HepG2 (cell line): ENCODE measurements around the gene C16orf95. TPM values are rescaled to one million over a fixed set of nuclear protein-coding genes. Genes with fewer than 3 reads are reported as not detected.

Experiments used
- ATAC-seq: fragments of 200-7000 bp; cut with Tn5 transposase; 3 replicates; pipeline ENCODE4 v1.9.1; 2020; ENCODE audit warnings: mild to moderate bottlenecking, moderate library complexity
- BruUV-seq: library from RNA; stranded (reverse); fragments of 400-500 nt; replicated peaks from 2 replicates; lab custom pipeline; 2021; lab: Mats Ljungman, UMichigan
- CTCF ChIA-PET: fragments of 300-600 bp; formaldehyde crosslinking; extraction: SDS; loops from one replicate; lab custom pipeline; 2021; ENCODE audit warnings: low total read pairs, inconsistent platforms, low intra/inter-chr PET ratio; lab: Yijun Ruan, JAX
- POLR2A ChIA-PET: fragments of 350-600 bp; sonication (Branson Sonifier 250); formaldehyde crosslinking; loops from one replicate; lab custom pipeline; 2020; ENCODE audit warnings: antibody characterized with exemption, inconsistent platforms; lab: Yijun Ruan, JAX
- DNase-seq: peaks from one replicate; pipeline ENCODE4 v3.0.0-alpha.2; 2015; ENCODE audit warnings: low spot score
- FAIRE-seq: peaks from 3 replicates; lab custom pipeline; 2011; peaks lifted over from hg19 to GRCh38; lab: Jason Lieb, UNC
- H2AFZ ChIP-seq: one replicate; pipeline ENCODE4 v1.6.1; 2011; ENCODE audit warnings: low read length, inconsistent platforms
- H3K27ac ChIP-seq: fragments of 300-600 bp; 3 replicates; pipeline ENCODE4 v1.8.0; 2011; ENCODE audit warnings: mixed run types, mild to moderate bottlenecking, mixed read lengths, low read length, inconsistent platforms; ENCODE audit not compliant: insufficient read depth; ENCODE audit errors: extremely low read length
- H3K27me3 ChIP-seq, 2 experiments: fragments of 200-600 bp in 1 of 2; 2 replicates in 1 of 2; 3 replicates in 1 of 2; pipeline versions ENCODE4 v1.6.0 to v1.8.0; 2011; ENCODE audit warnings: low read length in 2 of 2, mild to moderate bottlenecking in 2 of 2, moderate library complexity in 2 of 2, inconsistent platforms in 1 of 2; ENCODE audit not compliant: insufficient read depth in 2 of 2, control insufficient read depth in 1 of 2
- H3K36me3 ChIP-seq, 2 experiments: fragments of 200-600 bp in 1 of 2; replicated peaks in 1 of 2; 2 replicates in 1 of 2; 3 replicates in 1 of 2; pipeline versions ENCODE4 v1.5.1 to v1.8.0; 2011; ENCODE audit warnings: low read length in 2 of 2, inconsistent platforms in 1 of 2; ENCODE audit not compliant: insufficient read depth in 2 of 2, control insufficient read depth in 1 of 2
- H3K4me1 ChIP-seq: 2 replicates; pipeline ENCODE4 v1.5.1; 2012; ENCODE audit warnings: low read length, inconsistent platforms; ENCODE audit not compliant: insufficient read depth
- H3K4me2 ChIP-seq: 2 replicates; pipeline ENCODE4 v1.6.0; 2011; ENCODE audit warnings: low read depth, low read length, inconsistent platforms
- H3K4me3 ChIP-seq, 3 experiments: fragments of 200-600 bp in 1 of 3; sonication (generic), shearing (Covaris generic) in 1 of 3; replicated peaks in 1 of 3; 2 replicates each; pipeline ENCODE4 v1.5.1; 2011 to 2016; ENCODE audit warnings: low read length in 3 of 3, inconsistent platforms in 2 of 3, low read depth in 2 of 3, mild to moderate bottlenecking in 2 of 3, control low read depth in 1 of 3, mixed read lengths in 1 of 3; ENCODE audit not compliant: insufficient read depth in 1 of 3
- H3K79me2 ChIP-seq: one replicate; pipeline ENCODE4 v1.6.1; 2011; ENCODE audit warnings: low read length, inconsistent platforms; ENCODE audit not compliant: insufficient read depth
- H3K9ac ChIP-seq: 2 replicates; pipeline ENCODE4 v1.6.0; 2011; ENCODE audit warnings: mild to moderate bottlenecking, low read depth, low read length, inconsistent platforms; ENCODE audit not compliant: insufficient read depth
- H3K9me3 ChIP-seq: 2 replicates; pipeline ENCODE4 v1.5.1; 2012; ENCODE audit warnings: mild to moderate bottlenecking, low read length
- H4K20me1 ChIP-seq: 2 replicates; pipeline ENCODE4 v1.6.0; 2011; ENCODE audit warnings: inconsistent platforms, mild to moderate bottlenecking, low read length, moderate library complexity; ENCODE audit not compliant: insufficient read depth
- ETV5 ChIP-seq: IDR thresholded peaks from 2 replicates; pipeline ENCODE4 v1.6.1; 2018; ENCODE audit warnings: missing biosample characterization, missing genetic modification reagents, inconsistent platforms, borderline replicate concordance
- HNRNPK ChIP-seq: fragments of 200-400 bp; formaldehyde crosslinking; IDR thresholded peaks from 2 replicates; pipeline ENCODE4 v1.6.1; 2018; ENCODE audit warnings: low read length, low read depth, moderate library complexity, mild to moderate bottlenecking; ENCODE audit not compliant: poor library complexity, severe bottlenecking
- IRF2 ChIP-seq: IDR thresholded peaks from 2 replicates; pipeline ENCODE4 v1.6.1; 2018; ENCODE audit warnings: missing genetic modification reagents, missing compliant biosample characterization
- KDM5A ChIP-seq: fragments of 200-600 bp; sonication (generic); IDR thresholded peaks from 2 replicates; pipeline ENCODE4 v1.7.0; 2018; ENCODE audit warnings: antibody characterized with exemption, mild to moderate bottlenecking, low read length, borderline replicate concordance
- MEIS1 ChIP-seq: sonication (generic); formaldehyde crosslinking; IDR thresholded peaks from 2 replicates; pipeline ENCODE4 v1.9.0; 2021; ENCODE audit warnings: mild to moderate bottlenecking, missing genetic modification reagents, moderate library complexity, borderline replicate concordance
- NONO ChIP-seq, 2 experiments: fragments of 450-650 bp in 1 of 2; sonication (generic) in 1 of 2; formaldehyde crosslinking in 1 of 2; IDR thresholded peaks in 1 of 2; conservative IDR thresholded peaks in 1 of 2; 2 replicates each; pipeline versions ENCODE4 v1.6.1 to v1.8.0; 2017 to 2022; ENCODE audit warnings: mild to moderate bottlenecking in 1 of 2, missing genetic modification reagents in 1 of 2, moderate library complexity in 1 of 2
- SIX1 ChIP-seq: sonication (generic); formaldehyde crosslinking; IDR thresholded peaks from 2 replicates; pipeline ENCODE4 v1.4.0; 2020; ENCODE audit warnings: missing genetic modification reagents, borderline replicate concordance
- SP1 ChIP-seq, 2 experiments: fragments of 450-650 bp in 1 of 2; sonication (generic) in 1 of 2; formaldehyde crosslinking in 1 of 2; IDR thresholded peaks; 2 replicates each; pipeline versions ENCODE4 v1.4.0 to v1.6.1; 2016 to 2020; ENCODE audit warnings: missing genetic modification reagents in 1 of 2
- SP140L ChIP-seq: sonication (generic); formaldehyde crosslinking; IDR thresholded peaks from 2 replicates; pipeline ENCODE4 v1.4.0; 2020; ENCODE audit warnings: missing genetic modification reagents, borderline replicate concordance
- TAF1 ChIP-seq: sonication (generic); formaldehyde crosslinking; IDR thresholded peaks from 2 replicates; pipeline ENCODE4 v1.4.0; 2020; ENCODE audit warnings: missing genetic modification reagents
- TEAD3 ChIP-seq: optimal IDR thresholded peaks from 2 replicates; pipeline ENCODE3; 2016; ENCODE audit warnings: borderline replicate concordance
- TFDP1 ChIP-seq: IDR thresholded peaks from 2 replicates; pipeline ENCODE4 v1.6.1; 2016; ENCODE audit warnings: missing compliant biosample characterization, missing genetic modification reagents, borderline replicate concordance
- THRA ChIP-seq: sonication (generic); formaldehyde crosslinking; IDR thresholded peaks from 2 replicates; pipeline ENCODE4 v1.4.0; 2020; ENCODE audit warnings: missing genetic modification reagents, borderline replicate concordance
- TMF1 ChIP-seq: sonication (generic); formaldehyde crosslinking; IDR thresholded peaks from 2 replicates; pipeline ENCODE4 v1.8.1; 2022; ENCODE audit warnings: low read depth, missing genetic modification reagents
- ZBTB39 ChIP-seq: sonication (generic); formaldehyde crosslinking; IDR thresholded peaks from 2 replicates; pipeline ENCODE4 v1.5.0; 2020; ENCODE audit warnings: missing genetic modification reagents
- ZNF160 ChIP-seq: sonication (generic); formaldehyde crosslinking; IDR thresholded peaks from 2 replicates; pipeline ENCODE4 v1.8.0; 2022; ENCODE audit warnings: mild to moderate bottlenecking, inconsistent platforms, missing genetic modification reagents
- WGBS: methylation state at CpG from one replicate; pipeline ENCODE4 v1.1.6; 2017; ENCODE audit warnings: low lambda C conversion rate; 5-methylcytosine and 5-hydroxymethylcytosine counted together
- in situ Hi-C: cut with HindIII; loops from 2 replicates; pipeline ENCODE4 v1.10.0; 2017; ENCODE audit warnings: low pct_unique_long_range_greater_than_20kb; ENCODE audit not compliant: extremely low pct_ligation_motif_present
- intact Hi-C: fragments of 100-400 bp; cut with micrococcal nuclease; formaldehyde crosslinking; loops from one replicate; pipeline ENCODE4 v1.10.0; 2022; ENCODE audit not compliant: unreplicated experiment
- polyA plus RNA-seq, 8 experiments: library from polyadenylated mRNA; depleted of rRNA in 3 of 8; stranded (reverse) in 7 of 8; unstranded in 1 of 8; fragments of >200 nt; fragmentation: Illumina TruSeq in 4 of 8; extraction: Trizol in 4 of 8; gene quantifications; 2 replicates each; pipeline versions ENCODE4 v1.2.1 to v1.2.3, GENCODE V29; 2011 to 2016; ENCODE audit warnings: low read depth in 4 of 8, missing spikeins in 1 of 8, mixed read lengths in 1 of 8; ENCODE audit not compliant: insufficient read depth in 1 of 8
- total RNA-seq, 5 experiments: library from RNA; depleted of rRNA; stranded (reverse); fragments of >200 nt; fragmentation: Illumina TruSeq; extraction: Trizol; gene quantifications; 2 replicates each; pipeline ENCODE4 v1.2.3, GENCODE V29; 2016; ENCODE audit warnings: low read depth in 1 of 5

Gene C16orf95
- total and polyA plus RNA-seq, 2 of the 13 experiments (the other 11 are each of a cell fraction or from before 2014, with no cell fraction given), result 2.8 to 8.6 TPM

- BruUV-seq, result no TSS peak
- Histone ChIP-seq H3K4me2 (0 out of 2 replicates have a peak overlapping the region, but pooled peaks have one; percentile 12), H4K20me1 (no peaks in the 10 kb centered on the region), H3K9me3 (no peaks in the 10 kb centered on the region), H3K4me1 (no peaks in the 10 kb centered on the region), H3K9ac (no peak overlapping the region), H3K27ac (no peak overlapping the region), H3K36me3 (no peaks in the 10 kb centered on the region), H3K27me3 (no peaks in the 10 kb centered on the region), H3K79me2 (no peaks in the 10 kb centered on the region), H3K4me3 (no peak overlapping the region), H2AFZ (no peak overlapping the region)
- peak; percentile 68 for FAIRE-seq
- ChIA-PET CTCF (interaction anchor here (0.8 to 3.7 kb wide), 4 partner anchors 43 to 715 kb away, joined by 3 to 74 read pairs (median 18); no protein-coding TSS in a partner anchor), POLR2A (interaction anchor here (1.0 kb wide), 1 partner anchor 37 kb away, joined by 3 read pairs; no protein-coding TSS in a partner anchor)
- in situ Hi-C loops, result loop anchor here (5.0 to 10.0 kb wide), 2 partner anchors 76 to 714 kb away; partner anchors contain the start of gene FOXC2
- intact Hi-C loops, result loop anchor here (1.0 to 2.0 kb wide), 2 partner anchors 38 to 715 kb away; no protein-coding TSS in a partner anchor
- peak; percentile 62 for DNase-seq
- ATAC-seq, result peak; percentile 99
- 57% methylated on average over 29 of the region's 38 CpGs for WGBS
- no peak for TF ChIP-seq SIX1 (CRISPR knock-in tag)
- TF ChIP-seq HNRNPK, result no peak
- no peak for TF ChIP-seq KDM5A
- TF ChIP-seq SP1 (IDR thresholded peaks at IDR 0.05), result no peak
- TF ChIP-seq SP1 (CRISPR knock-in tag; IDR thresholded peaks at IDR 0.05), result no peak
- 0 out of 2 replicates have a peak, but pooled peaks have one; percentile 45 for TF ChIP-seq IRF2
- no peak for TF ChIP-seq TFDP1 (CRISPR knock-in tag)
- no peak for TF ChIP-seq ZNF160
- TF ChIP-seq TMF1 (CRISPR knock-in tag), result no peak
- TF ChIP-seq ETV5 (CRISPR knock-in tag), result no peak
- no peak for TF ChIP-seq ZBTB39 (CRISPR knock-in tag)
- no peak for TF ChIP-seq TEAD3 (CRISPR knock-in tag)
- TF ChIP-seq NONO (IDR thresholded peaks at IDR 0.05), result no peak
- no peak for TF ChIP-seq NONO (CRISPR knock-in tag; conservative IDR thresholded peaks at IDR 0.05)
- TF ChIP-seq TAF1 (CRISPR knock-in tag), result no peak
- TF ChIP-seq SP140L (CRISPR knock-in tag), result no peak
- TF ChIP-seq THRA (CRISPR knock-in tag), result no peak
- no peak for TF ChIP-seq MEIS1
Observed at GRCh38 chr16:87278191-87279093, 38.8 kb downstream of the C16orf95 start.
